Kidney tubule cell (primary cell): ENCODE measurements around the gene TTC28.
"Not testable (repeated sequence)": the region's sequence is repeated elsewhere in the genome, so short reads cannot be mapped to it uniquely, and the experiment has no call there.

Experiments
- DNase-seq: peaks from one replicate; pipeline ENCODE4 v3.0.0-alpha.2; 2018; ENCODE audit warnings: low spot score

The TTC28 gene

DNA sequence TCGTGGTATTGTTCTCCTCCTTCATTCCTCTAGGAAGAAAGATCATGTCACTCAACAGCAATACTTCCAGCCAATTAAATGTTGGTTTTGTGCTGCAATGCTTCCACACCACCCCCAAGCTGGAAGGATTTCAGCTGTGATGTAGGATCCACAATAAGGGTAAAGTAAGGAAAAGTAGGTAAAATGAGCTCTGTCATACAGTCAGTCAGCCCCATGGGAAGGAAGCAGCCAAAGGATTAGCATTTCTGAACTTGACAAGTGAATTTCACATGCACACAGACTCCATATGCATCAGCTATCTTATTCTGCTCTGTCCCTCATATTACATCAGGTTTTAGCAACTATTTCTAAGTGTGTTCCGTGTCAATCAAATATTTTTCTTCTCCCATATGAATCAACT lies 197.9 kb downstream of the TTC28 start:
- DNase-seq: no peak

DNA sequence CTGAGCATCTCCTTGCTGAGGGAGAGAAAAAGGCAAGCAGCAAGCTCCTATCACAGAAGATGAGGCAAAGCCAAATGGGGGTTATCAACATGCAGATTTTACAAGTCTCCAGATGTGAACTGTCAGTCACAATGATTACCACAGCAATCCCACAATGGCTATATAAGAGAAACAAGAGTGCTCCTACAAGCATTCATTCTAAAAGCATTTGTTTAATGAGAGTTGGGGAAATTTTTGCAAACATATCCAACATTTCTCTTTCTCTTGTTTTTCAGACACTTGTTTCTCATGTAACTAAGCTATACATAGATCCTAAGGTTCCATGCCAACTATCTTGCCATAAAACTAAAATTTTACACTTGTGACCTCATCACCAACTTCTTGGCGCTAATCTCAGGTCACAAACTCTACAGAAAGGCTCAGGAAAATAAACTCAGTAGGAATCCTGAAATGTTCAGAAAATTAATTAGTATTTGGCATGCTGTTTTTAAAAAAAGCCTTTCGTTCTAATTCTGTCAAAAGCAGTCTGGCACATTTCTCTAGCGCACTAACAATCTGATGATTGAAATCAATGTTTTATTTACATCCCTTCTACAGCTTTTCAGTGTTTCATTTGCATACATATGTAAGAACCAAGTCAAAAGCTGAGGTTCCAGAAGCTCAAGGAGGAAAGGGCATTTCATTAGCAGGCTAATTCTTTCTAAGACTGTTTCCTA lies 199.5 kb downstream of the TTC28 start:
- no peak for DNase-seq

DNA sequence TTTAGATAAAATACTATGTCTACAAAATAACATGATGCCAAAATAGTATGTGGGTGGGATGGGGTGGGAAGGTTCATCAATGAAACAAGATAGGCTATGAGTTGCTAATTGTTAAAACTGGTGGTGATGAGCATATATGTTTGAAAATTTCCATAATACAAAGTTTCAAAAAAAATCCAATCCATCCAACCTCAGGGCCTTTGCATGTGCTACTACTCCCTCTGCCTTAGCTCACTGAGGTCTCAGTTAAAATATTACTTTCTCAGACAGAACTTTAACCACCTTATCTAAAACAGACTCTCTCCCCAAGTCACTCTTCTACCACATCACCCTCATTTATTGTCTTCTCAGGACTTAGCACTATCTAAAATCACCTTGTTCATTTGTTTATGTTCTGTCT lies 201.1 kb downstream of the TTC28 start:
- no peak for DNase-seq

DNA sequence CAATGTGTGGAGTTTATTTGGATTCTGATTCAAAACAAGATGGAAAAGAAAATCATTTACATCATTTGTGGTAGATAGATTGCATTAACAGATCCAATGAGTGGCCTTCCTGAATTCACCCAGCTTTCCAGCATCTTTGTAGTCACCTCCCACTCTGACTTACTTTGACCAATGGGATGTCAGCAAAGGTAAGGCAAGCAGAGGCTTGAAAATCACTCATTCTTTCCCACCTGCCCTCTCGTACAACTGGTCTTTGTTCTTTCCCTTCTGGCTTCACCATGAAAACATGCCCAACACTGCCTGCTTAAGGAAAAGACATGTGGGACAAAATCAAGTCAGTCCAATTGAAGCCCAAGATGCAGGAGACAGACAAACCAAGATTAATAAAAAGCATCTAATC lies 202.1 kb downstream of the TTC28 start:
- no peak for DNase-seq

DNA sequence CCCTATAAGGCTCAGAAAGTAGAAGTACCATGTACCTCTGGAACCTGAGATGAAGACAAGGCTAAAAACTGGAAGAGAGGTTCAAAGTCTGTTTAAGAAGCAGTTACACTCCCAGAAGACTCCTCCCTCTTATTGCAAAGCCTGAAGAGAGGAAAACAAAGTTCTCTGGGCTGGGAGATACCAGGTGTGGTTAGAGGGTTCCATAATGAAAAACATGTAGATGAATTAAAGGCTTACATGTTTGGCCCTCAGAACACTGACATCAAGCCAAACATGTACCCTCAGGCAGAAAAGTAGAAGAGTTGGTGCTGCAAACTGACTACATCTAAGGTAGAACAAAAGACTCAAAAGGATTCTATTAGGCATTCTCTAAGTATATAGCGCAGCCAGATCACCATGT lies 205.3 kb downstream of the TTC28 start:
- no peak for DNase-seq

DNA sequence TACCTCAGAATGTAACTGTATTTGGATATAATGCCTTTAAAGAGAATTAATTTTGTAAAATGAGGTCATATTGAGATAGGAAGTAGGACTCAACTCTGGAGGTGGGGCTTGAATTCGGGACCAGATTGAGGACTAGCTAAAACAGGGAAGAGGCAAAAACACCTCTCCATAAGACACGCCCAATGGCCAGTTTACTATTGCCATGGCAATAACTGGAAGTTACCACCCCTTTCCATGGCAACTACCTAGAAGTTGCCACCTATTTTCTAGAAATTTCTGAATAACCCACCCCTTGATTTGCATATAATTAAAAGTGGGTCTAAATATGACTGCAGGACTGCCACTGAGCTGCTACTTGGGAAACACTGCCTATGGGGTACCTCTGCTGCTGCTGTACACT lies 206.4 kb downstream of the TTC28 start:
- no peak for DNase-seq

DNA sequence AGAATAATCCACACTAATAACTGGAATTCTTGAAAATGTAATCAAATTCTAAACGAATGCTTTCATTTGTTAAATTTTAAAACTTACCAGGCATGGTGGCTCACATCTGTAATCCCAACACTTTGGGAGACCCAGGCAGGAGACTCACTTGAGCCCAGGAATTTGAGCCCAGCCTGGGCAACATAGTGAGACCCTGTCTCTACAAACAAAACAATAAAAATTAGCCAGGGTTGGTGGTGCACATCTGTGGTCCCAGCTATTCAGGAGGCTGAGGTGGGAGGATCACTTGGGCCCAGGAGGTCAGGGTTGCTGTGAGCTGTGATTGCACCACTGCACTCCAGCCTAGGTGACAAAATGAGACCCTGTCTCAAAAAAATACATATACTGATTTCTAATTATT lies 212.6 kb downstream of the TTC28 start:
- DNase-seq: not testable (repeated sequence)

DNA sequence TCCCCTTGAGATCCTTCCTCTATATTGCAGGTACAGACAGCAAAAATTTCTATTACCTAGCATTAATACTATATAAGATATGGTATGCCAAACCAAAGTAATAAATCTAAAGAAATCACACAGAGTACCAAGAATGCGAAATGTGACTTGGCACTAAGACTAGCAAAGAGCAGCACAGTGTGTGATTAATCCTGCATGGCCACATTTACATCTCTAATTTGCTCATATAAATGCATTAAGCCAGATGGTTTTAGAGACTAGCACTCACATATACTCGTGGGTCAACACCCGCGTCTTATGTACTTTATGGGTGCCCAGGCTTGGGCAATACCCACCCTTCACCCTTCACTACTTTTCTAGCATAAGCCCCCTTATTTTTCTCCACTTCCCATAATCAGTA lies 213.2 kb downstream of the TTC28 start:
- DNase-seq: no peak

DNA sequence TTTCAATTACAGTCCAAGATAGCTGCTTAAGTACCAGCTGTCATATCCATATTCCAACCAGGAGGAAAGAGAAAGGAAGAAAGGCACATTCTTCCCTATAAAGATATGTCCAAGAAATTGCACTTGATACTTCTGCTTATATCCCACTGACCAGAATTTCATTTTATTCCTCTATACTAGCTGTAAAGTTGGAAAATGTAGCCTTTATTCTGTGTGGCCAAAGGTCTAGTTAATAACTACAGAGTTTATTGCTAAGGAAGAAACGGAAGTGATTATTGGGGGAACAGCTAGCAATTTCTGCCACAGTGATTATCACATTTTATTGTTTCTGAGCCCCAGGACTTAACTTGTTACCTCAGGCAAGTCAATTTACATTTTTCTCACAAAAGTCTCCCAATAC lies 213.8 kb downstream of the TTC28 start:
- no peak for DNase-seq

DNA sequence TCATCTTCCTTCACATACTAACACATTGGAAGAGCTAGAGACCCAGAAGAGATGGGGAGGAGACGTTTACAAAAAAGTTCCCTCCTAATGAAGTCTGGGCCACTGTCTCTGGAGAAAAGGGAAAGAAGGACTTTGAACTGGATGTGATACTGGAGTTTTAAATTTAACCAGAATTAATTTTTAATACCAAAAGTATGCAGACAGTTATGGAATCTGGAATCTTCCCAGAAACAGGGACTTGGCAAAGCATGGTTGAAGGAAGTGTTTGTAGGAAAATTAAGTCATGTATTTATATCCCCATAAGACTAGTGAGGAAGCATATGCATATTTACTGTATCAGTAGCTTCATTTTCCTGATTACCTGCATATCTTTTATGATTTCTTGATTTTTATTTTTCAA lies 215.5 kb downstream of the TTC28 start:
- peak; percentile 16 for DNase-seq

DNA sequence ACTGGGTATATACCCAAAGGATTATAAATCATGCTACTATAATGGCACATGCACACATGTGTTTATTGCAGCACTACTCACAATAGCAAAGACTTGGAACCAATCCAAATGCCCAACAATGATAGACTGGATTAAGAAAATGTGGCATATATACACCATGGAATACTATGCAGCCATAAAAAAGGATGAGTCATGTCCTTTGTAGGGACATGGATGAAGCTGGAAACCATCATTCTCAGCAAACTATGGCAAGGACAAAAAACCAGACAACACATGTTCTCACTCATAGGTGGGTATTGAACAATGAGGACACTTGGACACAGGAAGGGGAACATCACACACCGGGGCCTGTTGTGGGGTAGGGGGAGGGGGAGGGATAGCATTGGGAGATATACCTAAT lies 216.2 kb downstream of the TTC28 start:
- not testable (repeated sequence) for DNase-seq

DNA sequence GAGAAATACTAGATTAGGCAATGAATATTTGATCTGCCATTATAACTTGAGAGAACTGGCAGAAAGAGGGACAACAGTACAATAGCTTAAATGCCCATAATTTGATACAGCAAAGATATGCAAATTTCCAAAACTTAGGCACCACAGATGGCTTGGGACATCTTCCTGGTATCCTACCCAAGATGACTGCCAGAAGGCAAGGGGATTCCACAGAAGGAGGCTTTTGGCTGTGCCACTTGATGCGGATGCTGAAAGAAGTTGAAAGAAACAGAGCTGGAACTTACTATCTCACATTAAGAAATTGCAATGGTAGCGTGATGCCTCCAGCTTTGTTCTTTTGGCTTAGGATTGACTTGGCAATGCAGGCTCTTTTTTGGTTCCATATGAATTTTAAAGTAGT lies 216.7 kb downstream of the TTC28 start:
- DNase-seq: no peak

DNA sequence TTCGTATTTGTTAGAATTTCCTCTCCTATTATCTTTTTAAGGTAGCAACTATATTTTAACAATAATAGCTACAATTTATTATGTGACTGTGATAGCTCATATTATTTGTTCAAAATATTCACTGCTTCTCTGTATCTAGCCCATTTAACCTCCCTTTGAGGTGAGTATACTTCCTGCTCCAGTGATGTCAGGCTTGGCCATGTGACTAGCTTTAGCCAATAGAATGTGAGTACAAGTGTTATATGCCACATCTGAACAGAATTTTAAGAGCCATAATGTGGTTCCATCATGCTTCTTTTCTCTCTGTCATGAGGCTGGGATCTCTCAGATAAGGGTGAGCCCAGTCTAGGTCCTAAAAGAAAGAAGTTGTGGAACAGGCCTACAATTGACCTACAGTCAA lies 217.6 kb downstream of the TTC28 start:
- no peak for DNase-seq

DNA sequence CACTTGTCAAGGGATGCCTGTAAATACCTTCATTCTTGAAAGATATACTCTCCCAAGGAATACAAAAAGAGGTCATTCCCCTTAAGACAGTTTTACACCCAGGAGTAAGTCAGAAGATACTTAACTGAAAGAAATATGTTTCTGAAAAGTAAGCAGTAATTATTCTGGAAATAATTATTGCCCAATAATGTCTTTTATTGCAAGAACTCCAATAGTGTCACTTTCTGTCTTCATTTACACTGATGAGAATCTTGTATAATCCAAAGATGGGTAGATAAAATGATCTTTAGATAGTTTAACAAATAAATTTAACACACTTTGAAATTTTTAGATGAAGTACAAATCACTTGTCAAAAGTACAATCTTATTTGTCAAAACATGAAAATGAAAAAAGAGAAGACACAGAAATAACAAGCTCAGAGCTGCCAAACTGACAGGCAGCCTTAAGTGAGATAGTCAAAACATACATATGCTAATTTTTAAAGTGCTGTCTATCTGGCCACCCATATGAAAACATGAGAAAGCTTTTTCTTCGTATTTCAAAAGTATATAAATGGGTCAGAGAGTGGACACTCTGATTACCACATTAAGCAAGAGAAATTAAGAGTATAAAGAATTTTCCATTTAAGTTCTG lies 225.1 kb downstream of the TTC28 start:
- DNase-seq: no peak

DNA sequence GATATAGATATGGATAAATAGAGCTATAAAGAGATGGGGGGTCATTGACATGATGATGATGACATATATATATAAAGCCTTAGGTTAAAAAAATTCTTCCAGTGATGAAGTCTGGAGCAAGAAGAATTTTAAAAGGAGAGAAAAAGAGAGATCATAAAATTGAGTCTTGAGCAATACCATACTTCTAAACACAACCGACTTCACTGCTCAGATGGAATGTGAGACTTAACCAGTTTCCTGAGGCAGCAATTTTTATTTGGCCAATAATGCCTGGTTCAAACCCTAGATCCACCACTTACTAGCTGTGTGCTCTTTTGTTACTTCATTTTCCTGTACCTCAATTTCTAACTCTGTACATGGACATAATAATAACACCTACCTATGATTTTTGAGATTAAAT lies 229.5 kb downstream of the TTC28 start:
- DNase-seq: no peak

DNA sequence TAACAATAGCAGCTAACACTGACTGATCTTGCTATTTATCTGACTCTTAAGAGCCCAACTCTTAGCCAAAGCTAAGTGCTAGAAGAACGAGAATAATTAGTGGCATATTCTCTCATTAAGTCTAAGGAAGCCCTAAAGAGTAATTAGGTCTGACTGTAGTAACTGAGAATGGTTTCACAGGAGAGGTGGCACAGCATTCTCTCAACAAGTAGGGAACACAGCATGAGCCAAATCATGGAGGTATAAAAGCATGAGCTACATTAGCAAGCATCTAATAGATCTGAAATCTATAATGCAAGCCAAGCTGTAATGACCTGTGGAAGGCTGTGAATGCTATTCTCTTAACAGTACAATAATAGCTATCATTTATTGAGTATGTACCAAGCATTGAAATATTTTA lies 230.6 kb downstream of the TTC28 start:
- DNase-seq: no peak

DNA sequence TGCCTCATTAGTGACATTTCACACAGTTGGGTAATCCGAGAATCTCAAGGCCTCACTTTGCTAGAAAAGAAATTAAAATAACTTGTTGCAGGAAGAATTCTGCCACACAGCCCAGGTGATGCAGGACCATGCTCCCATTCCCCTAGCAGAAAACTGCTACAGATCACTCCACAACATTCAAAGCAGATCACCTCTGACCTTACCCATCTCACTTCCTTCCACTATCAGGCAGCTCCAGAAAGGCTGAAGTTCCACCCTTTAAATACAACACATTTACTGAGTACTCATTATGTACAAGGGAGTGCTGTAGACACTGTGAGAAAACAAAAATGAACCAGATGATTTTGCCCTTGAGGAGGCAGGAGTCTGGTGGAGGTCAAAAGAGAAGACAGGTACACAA lies 231.0 kb downstream of the TTC28 start:
- no peak for DNase-seq

DNA sequence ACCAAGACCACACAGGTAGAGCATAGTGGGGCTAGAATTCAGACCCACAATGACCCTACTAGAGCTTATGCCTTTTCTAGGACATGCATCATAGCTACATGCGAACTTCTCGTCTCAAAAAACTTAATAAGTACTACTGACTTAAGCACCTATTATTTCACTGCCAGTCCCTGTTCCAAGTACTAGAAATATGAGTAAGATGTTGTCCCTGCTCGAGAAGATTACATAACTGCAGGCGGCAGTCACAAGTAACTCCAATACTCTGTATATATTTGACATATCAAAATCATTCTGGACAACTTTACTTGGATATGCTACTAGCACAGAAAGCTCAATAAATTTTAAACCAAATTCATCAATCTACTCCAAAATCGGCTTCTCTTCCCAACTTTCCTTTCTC lies 235.0 kb downstream of the TTC28 start:
- DNase-seq: no peak

DNA sequence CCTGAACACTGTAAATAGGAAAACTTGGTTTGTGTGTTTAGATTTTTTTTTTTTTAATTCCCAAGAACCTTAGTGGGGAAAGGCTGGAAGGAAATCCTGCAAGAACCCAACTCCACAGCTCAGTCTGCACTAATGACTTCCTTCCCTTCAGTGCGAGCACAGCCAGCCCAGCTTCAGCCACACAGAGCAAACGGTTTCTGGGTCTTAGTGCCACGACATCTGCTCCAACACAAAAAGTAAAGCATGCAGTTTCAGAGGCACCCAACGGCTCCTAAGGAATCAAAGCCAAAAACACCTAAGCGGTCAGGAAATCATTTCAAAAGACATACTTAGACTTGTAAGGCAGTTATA lies 236.1 kb downstream of the TTC28 start:
- peak; percentile 76 for DNase-seq

DNA sequence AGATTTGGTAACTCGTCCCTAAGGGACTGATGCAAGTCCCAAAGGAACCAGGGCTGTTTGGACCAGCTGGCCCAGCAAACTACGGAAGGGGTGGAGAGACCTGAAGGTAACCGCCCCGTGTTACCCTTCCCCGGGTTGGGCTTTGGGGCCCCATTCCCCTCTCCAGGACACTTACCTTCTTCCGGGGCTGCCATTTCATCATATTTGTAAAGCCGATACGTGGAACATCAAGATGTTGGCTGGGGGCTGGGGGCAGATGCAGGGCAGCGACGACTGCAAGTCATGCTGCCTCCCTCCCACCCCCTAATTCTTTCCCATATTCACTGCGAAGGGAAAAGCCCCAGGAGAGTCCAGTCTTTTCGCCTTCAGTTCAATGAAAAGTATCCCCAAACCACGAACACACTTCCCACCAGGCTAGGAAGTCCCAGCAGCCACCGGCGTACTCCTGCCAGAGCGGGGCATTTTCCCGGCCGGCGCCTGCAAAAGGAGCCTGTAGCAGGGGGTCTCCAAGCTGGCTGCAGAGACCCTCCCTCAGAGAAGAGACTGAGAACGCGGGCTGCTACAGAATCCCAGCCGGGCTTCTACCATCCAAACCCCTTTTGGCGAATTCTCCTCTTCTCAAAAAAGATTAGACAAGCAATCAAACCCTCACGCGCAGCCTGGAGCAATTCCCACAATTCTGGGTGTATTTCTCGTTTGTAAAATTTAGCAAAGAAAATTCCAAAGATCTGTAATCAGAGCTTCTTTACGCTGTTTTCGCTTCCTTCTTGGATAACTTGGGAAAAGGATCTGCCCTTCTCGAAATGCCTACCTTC lies 236.7 kb downstream of the TTC28 start:
- peak; percentile 11 for DNase-seq

DNA sequence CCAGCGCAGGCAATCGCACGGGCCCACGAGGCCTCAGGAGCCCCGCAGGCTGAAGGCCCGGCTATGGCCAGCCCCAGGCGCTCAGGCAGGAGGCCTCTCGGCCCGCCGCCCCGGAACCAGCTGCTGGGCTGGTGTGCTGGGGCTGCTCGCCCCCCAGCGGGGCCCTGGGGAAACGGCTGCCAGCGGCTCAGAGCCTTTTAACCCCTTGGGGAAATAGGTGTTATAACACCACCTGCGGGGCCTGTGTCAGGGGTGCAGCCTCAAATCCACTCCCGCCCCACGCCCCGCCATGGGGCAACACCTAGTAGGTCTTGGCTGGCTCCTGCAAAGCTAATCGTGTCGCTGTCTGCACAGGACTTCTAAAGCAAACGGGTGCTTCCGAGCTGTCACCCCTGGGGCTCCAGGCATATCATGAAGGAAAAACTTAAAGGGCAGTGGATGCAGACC lies 237.4 kb downstream of the TTC28 start:
- peak; percentile 85 for DNase-seq

DNA sequence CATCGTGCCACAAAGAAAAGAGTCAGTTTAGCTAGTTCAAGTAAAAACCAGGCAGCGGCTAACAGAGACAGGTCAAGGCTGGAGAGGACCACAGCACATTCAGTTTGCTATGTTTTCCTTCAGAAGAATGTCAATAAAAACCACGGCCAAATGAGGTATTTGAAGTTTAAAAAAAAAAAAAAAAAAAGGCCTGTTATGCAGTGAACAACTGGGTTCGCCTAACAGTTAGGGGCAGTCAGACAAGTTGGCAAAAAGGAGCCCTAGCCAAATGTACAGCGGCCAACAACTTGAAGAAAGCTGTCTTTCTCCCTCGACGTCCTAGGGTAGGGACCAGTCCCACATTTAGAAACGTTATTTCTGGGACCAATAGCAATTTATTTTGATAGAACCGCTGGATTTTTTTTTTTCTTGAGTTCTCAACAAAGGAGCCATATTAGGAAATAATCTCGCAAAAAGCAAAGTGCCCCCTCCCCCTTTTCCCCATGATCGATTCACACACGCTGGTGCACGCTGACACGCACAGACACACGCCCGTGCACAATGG lies 237.8 kb downstream of the TTC28 start:
- DNase-seq: peak; percentile 16
